H9 (cell line): ENCODE data around the gene P3H2. TPM values are rescaled to one million over a fixed set of nuclear protein-coding genes. Genes with fewer than 3 reads are reported as not detected.

Experiments
- DNase-seq: peaks from one replicate; pipeline ENCODE4 v3.0.0-alpha.2; 2017
- H2AFZ ChIP-seq: one replicate; pipeline ENCODE4 v1.6.1; 2013; ENCODE audit warnings: mild to moderate bottlenecking, low read length, control low read depth, moderate library complexity
- H2AK5ac ChIP-seq: 2 replicates; pipeline ENCODE4 v1.6.1; 2013; ENCODE audit warnings: low read length, control low read depth, mixed read lengths; ENCODE audit not compliant: insufficient read length
- H2BK120ac ChIP-seq: one replicate; pipeline ENCODE4 v1.6.1; 2013; ENCODE audit warnings: low read depth, mild to moderate bottlenecking, low read length, control low read depth, inconsistent platforms; ENCODE audit not compliant: poor library complexity, severe bottlenecking
- H2BK12ac ChIP-seq: 2 replicates; pipeline ENCODE4 v1.6.1; 2013; ENCODE audit warnings: low read length, control low read depth, mixed read lengths, low read depth; ENCODE audit not compliant: insufficient read length
- H2BK15ac ChIP-seq: 2 replicates; pipeline ENCODE4 v1.6.1; 2013; ENCODE audit warnings: low read depth, low read length, control low read depth
- H2BK20ac ChIP-seq: one replicate; pipeline ENCODE4 v1.6.1; 2013; ENCODE audit warnings: low read depth, mild to moderate bottlenecking, low read length, control low read depth, inconsistent platforms; ENCODE audit not compliant: poor library complexity, severe bottlenecking
- H2BK5ac ChIP-seq: 2 replicates; pipeline ENCODE4 v1.6.1; 2013; ENCODE audit warnings: low read length, control low read depth, mixed read lengths; ENCODE audit not compliant: insufficient read length
- H3K14ac ChIP-seq: 2 replicates; pipeline ENCODE4 v1.6.1; 2013; ENCODE audit warnings: low read length, control low read depth; ENCODE audit not compliant: insufficient read depth
- H3K18ac ChIP-seq: 2 replicates; pipeline ENCODE4 v1.6.1; 2013; ENCODE audit warnings: low read depth, mild to moderate bottlenecking, mixed read lengths, low read length, control low read depth; ENCODE audit not compliant: insufficient read length
- H3K23ac ChIP-seq: 2 replicates; pipeline ENCODE4 v1.6.1; 2013; ENCODE audit warnings: low read length, control low read depth, mixed read lengths, low read depth; ENCODE audit not compliant: insufficient read length
- H3K23me2 ChIP-seq: 2 replicates; pipeline ENCODE4 v1.6.1; 2013; ENCODE audit warnings: low read depth, mild to moderate bottlenecking, mixed read lengths, low read length, control low read depth; ENCODE audit not compliant: insufficient read length, poor library complexity, severe bottlenecking
- H3K27ac ChIP-seq: 2 replicates; pipeline ENCODE4 v1.5.1; 2013; ENCODE audit warnings: low read length, control low read depth, mixed read lengths, low read depth; ENCODE audit not compliant: insufficient read length
- H3K27me3 ChIP-seq: 2 replicates; pipeline ENCODE4 v1.6.1; 2013; ENCODE audit warnings: low read length, control low read depth, inconsistent platforms; ENCODE audit not compliant: insufficient read depth
- H3K4ac ChIP-seq: 2 replicates; pipeline ENCODE4 v1.6.1; 2013; ENCODE audit warnings: low read depth, mild to moderate bottlenecking, control low read depth, inconsistent platforms, low read length, moderate library complexity
- H3K4me1 ChIP-seq: 2 replicates; pipeline ENCODE4 v1.6.1; 2013; ENCODE audit warnings: low read length, control low read depth, inconsistent platforms; ENCODE audit not compliant: insufficient read depth
- H3K4me2 ChIP-seq: 2 replicates; pipeline ENCODE4 v1.6.1; 2013; ENCODE audit warnings: low read length, control low read depth, mixed read lengths; ENCODE audit not compliant: insufficient read length, insufficient read depth
- H3K56ac ChIP-seq: 2 replicates; pipeline ENCODE4 v1.6.1; 2013; ENCODE audit warnings: low read depth, mild to moderate bottlenecking, mixed read lengths, low read length, control low read depth; ENCODE audit not compliant: insufficient read length
- H3K79me1 ChIP-seq: 2 replicates; pipeline ENCODE4 v1.6.1; 2013; ENCODE audit warnings: low read depth, mild to moderate bottlenecking, moderate library complexity, low read length, control low read depth, inconsistent platforms; ENCODE audit not compliant: insufficient read depth, poor library complexity, severe bottlenecking
- H3K79me2 ChIP-seq: 2 replicates; pipeline ENCODE4 v1.6.1; 2013; ENCODE audit warnings: low read length, control low read depth, inconsistent platforms; ENCODE audit not compliant: insufficient read depth
- H3K9ac ChIP-seq: 2 replicates; pipeline ENCODE4 v1.6.1; 2013; ENCODE audit warnings: low read length, control low read depth, mixed read lengths; ENCODE audit not compliant: insufficient read length; ENCODE audit errors: extremely low read depth
- H3K9me3 ChIP-seq: one replicate; pipeline ENCODE4 v1.6.1; 2013; ENCODE audit warnings: low read depth, low read length, inconsistent platforms; ENCODE audit not compliant: control insufficient read depth
- H3T11ph ChIP-seq: one replicate; pipeline ENCODE4 v1.6.1; 2013; ENCODE audit warnings: mild to moderate bottlenecking, low read length, control low read depth, inconsistent platforms
- H4K20me1 ChIP-seq: one replicate; pipeline ENCODE4 v1.6.1; 2013; ENCODE audit not compliant: control insufficient read depth, insufficient read length, insufficient read depth
- H4K5ac ChIP-seq: 2 replicates; pipeline ENCODE4 v1.6.1; 2013; ENCODE audit warnings: low read depth, mild to moderate bottlenecking, mixed read lengths, low read length, control low read depth; ENCODE audit not compliant: insufficient read length
- H4K8ac ChIP-seq: replicated peaks from 2 replicates; pipeline ENCODE4 v1.6.1; 2013; ENCODE audit warnings: low read length, control low read depth, mixed read lengths, low read depth; ENCODE audit not compliant: insufficient read length
- H4K91ac ChIP-seq: 2 replicates; pipeline ENCODE4 v1.6.1; 2013; ENCODE audit warnings: low read depth, mild to moderate bottlenecking, moderate library complexity, mixed read lengths, low read length, control low read depth; ENCODE audit not compliant: insufficient read length
- H3K27ac Mint-ChIP-seq, 3 experiments: 2 replicates in 2 of 3; 3 replicates in 1 of 3; pipeline ENCODE4 v1.8.0; 2020 to 2021; ENCODE audit warnings: mixed read lengths in 3 of 3, mild to moderate bottlenecking in 1 of 3, moderate library complexity in 1 of 3
- H3K27me3 Mint-ChIP-seq: 2 replicates; pipeline ENCODE4 v1.8.0; 2021; ENCODE audit warnings: low read depth, mild to moderate bottlenecking, moderate library complexity, mixed read lengths
- H3K36me3 Mint-ChIP-seq, 3 experiments: 2 replicates in 2 of 3; 3 replicates in 1 of 3; pipeline ENCODE4 v1.8.0; 2020 to 2021; ENCODE audit warnings: low read depth in 3 of 3, mixed read lengths in 3 of 3; ENCODE audit not compliant: insufficient read depth in 1 of 3
- H3K4me1 Mint-ChIP-seq, 2 experiments: 2 replicates each; pipeline ENCODE4 v1.8.0; 2020; ENCODE audit warnings: mixed read lengths in 2 of 2
- H3K4me3 Mint-ChIP-seq, 2 experiments: 2 replicates in 1 of 2; 3 replicates in 1 of 2; pipeline ENCODE4 v1.8.0; 2020 to 2021; ENCODE audit warnings: mild to moderate bottlenecking in 2 of 2, mixed read lengths in 2 of 2, moderate library complexity in 1 of 2
- H3K9me3 Mint-ChIP-seq, 2 experiments: 2 replicates in 1 of 2; 3 replicates in 1 of 2; pipeline ENCODE4 v1.8.0; 2020; ENCODE audit warnings: mild to moderate bottlenecking in 2 of 2, mixed read lengths in 2 of 2, moderate library complexity in 1 of 2
- CTCF ChIP-seq: fragments of 200-600 bp; sonication (generic); conservative IDR thresholded peaks from 3 replicates; pipeline ENCODE4 v1.8.0; 2021; ENCODE audit warnings: antibody characterized with exemption, mild to moderate bottlenecking
- WGBS: extraction: QIAGEN DNeasy Blood & Tissue Kit; methylation state at CpG from one replicate; pipeline ENCODE4 v1.1.7; 2013; ENCODE audit warnings: missing lambda C conversion rate, low lambda C conversion rate, mixed read lengths; ENCODE audit not compliant: insufficient read length; ENCODE audit errors: extremely low coverage; 5-methylcytosine and 5-hydroxymethylcytosine counted together
- total RNA-seq: library from RNA; stranded (reverse); gene quantifications from 2 replicates; pipeline ENCODE4 v1.2.1, GENCODE V29; 2021

The P3H2 gene
- total RNA-seq, 1 experiment from 2014 or later, result 41.5 TPM

- DNase-seq, result no peak
- Histone ChIP-seq H4K20me1 (no peaks in the 10 kb centered on the region), H3K4me2 (no peak overlapping the region), H2BK120ac (no peak overlapping the region), H2BK5ac (no peak overlapping the region), H3K56ac (no peak overlapping the region), H3K23ac (no peak overlapping the region), H3K9me3 (no peaks in the 10 kb centered on the region), H3T11ph (no peak overlapping the region), H2BK15ac (no peak overlapping the region), H3K9ac (no peak overlapping the region), H4K91ac (no peak overlapping the region), H3K18ac (no peak overlapping the region), H3K79me1 (no peaks in the 10 kb centered on the region), H2BK20ac (no peak overlapping the region), H3K27ac (no peak overlapping the region), H3K14ac (no peak overlapping the region), H3K27me3 (no peaks in the 10 kb centered on the region), H4K8ac (no peak overlapping the region), H3K4ac (no peak overlapping the region), H3K4me1 (no peaks in the 10 kb centered on the region), H4K5ac (no peak overlapping the region), H2AK5ac (no peak overlapping the region), H3K23me2 (no peaks in the 10 kb centered on the region), H3K79me2 (no peaks in the 10 kb centered on the region), H2AFZ (no peak overlapping the region), H2BK12ac (no peak overlapping the region)
- no peak overlapping the region for H3K27ac Mint-ChIP-seq
- no peaks in the 10 kb centered on the region for H3K4me1 Mint-ChIP-seq
- no CpG with 5 or more reads among the region's 6 CpGs for WGBS
- H3K4me3 Mint-ChIP-seq, result no peak overlapping the region
- H3K27me3 Mint-ChIP-seq, result no peaks in the 10 kb centered on the region
- TF ChIP-seq CTCF, result peak; percentile 81
- no peaks in the 10 kb centered on the region for H3K9me3 Mint-ChIP-seq
- H3K36me3 Mint-ChIP-seq, result no peaks in the 10 kb centered on the region
These were observed 172.6 kb downstream of the P3H2 start for GRCh38 chr3:189947948-189948723.
